OCI-LY7 (cell line): ENCODE results near the gene DUSP28.

ENCODE experiments used
- CTCF ChIP-seq: fragments of 200-600 bp; sonication (generic); conservative IDR thresholded peaks from 2 replicates; pipeline ENCODE4 v1.5.1; 2014; ENCODE audit warnings: mild to moderate bottlenecking, antibody characterized with exemption, low read length, moderate library complexity, mixed read lengths
- EZH2phosphoT487 ChIP-seq: fragments of 200-600 bp; sonication (generic); IDR thresholded peaks from 2 replicates; pipeline ENCODE4 v1.6.1; 2018; ENCODE audit warnings: low read depth, borderline replicate concordance, mild to moderate bottlenecking, mixed run types, antibody characterized with exemption, low read length, moderate library complexity, mixed read lengths

- TF ChIP-seq CTCF (no peak), EZH2phosphoT487 (no peak)
These were observed 45.0 kb downstream of the DUSP28 start for GRCh38 chr2:240604939-240605716.
